IMR-90 (cell line): Measurements from ENCODE around the gene CUX1. TPM values are rescaled to one million over a fixed set of nuclear protein-coding genes. Genes with fewer than 3 reads are reported as not detected.

ENCODE experiments used
- ATAC-seq: fragments of 200-7000 bp; cut with Tn5 transposase; 2 replicates; pipeline ENCODE4 v1.9.1; 2020; ENCODE audit warnings: low read depth, mild to moderate bottlenecking, moderate library complexity
- BruUV-seq: library from RNA; stranded (reverse); fragments of 400-500 nt; replicated peaks from 2 replicates; lab custom pipeline; 2021; lab: Mats Ljungman, UMichigan
- CTCF ChIA-PET: fragments of 300-600 bp; formaldehyde crosslinking; extraction: SDS; loops from one replicate; lab custom pipeline; 2021; ENCODE audit warnings: antibody characterized with exemption; lab: Yijun Ruan, JAX
- POLR2A ChIA-PET: fragments of 300-600 bp; sonication (Branson Sonifier 250); formaldehyde crosslinking; loops from one replicate; lab custom pipeline; 2022; ENCODE audit warnings: antibody characterized with exemption; ENCODE audit not compliant: unreplicated experiment; lab: Charles Lee
- DNase-seq: peaks from one replicate; pipeline ENCODE4 v3.0.0; 2013
- H2AFZ ChIP-seq: replicated peaks from 2 replicates; pipeline ENCODE3; 2013; ENCODE audit warnings: low read length, mild to moderate bottlenecking; ENCODE audit not compliant: poor library complexity
- H2AK5ac ChIP-seq: 2 replicates; pipeline ENCODE4 v1.6.1; 2013; ENCODE audit warnings: low read depth, low read length, inconsistent platforms
- H2AK9ac ChIP-seq: replicated peaks from 2 replicates; pipeline ENCODE3; 2013; ENCODE audit warnings: mild to moderate bottlenecking, low read depth, low read length, moderate library complexity; ENCODE audit not compliant: poor library complexity
- H2BK120ac ChIP-seq: 2 replicates; pipeline ENCODE4 v1.6.1; 2013; ENCODE audit warnings: low read depth, low read length, inconsistent platforms
- H2BK15ac ChIP-seq: 3 replicates; pipeline ENCODE4 v1.6.1; 2013; ENCODE audit warnings: low read depth, low read length, inconsistent platforms
- H2BK20ac ChIP-seq: 2 replicates; pipeline ENCODE4 v1.6.1; 2013; ENCODE audit warnings: low read depth, mild to moderate bottlenecking, inconsistent platforms, low read length, moderate library complexity
- H2BK5ac ChIP-seq: 2 replicates; pipeline ENCODE4 v1.6.1; 2013; ENCODE audit warnings: mild to moderate bottlenecking, low read depth, low read length, inconsistent platforms; ENCODE audit not compliant: poor library complexity, severe bottlenecking
- H3K14ac ChIP-seq: replicated peaks from 2 replicates; pipeline ENCODE4 v1.6.1; 2013; ENCODE audit warnings: low read depth, low read length, inconsistent platforms
- H3K18ac ChIP-seq: 2 replicates; pipeline ENCODE4 v1.6.1; 2013; ENCODE audit warnings: low read depth, low read length, control low read depth
- H3K23ac ChIP-seq: 2 replicates; pipeline ENCODE4 v1.6.1; 2013; ENCODE audit warnings: low read depth, low read length, inconsistent platforms
- H3K27ac ChIP-seq: 2 replicates; pipeline ENCODE4 v1.5.1; 2013; ENCODE audit warnings: mild to moderate bottlenecking, control low read depth, low read length; ENCODE audit not compliant: insufficient read depth
- H3K27me3 ChIP-seq: 2 replicates; pipeline ENCODE4 v1.6.1; 2013; ENCODE audit warnings: low read length; ENCODE audit not compliant: control insufficient read depth, insufficient read depth
- H3K36me3 ChIP-seq: 2 replicates; pipeline ENCODE4 v1.6.1; 2013; ENCODE audit warnings: low read length, mixed read lengths; ENCODE audit not compliant: control insufficient read depth, insufficient read depth
- H3K4ac ChIP-seq: 2 replicates; pipeline ENCODE4 v1.6.1; 2013; ENCODE audit warnings: low read depth, low read length, inconsistent platforms
- H3K4me1 ChIP-seq: 2 replicates; pipeline ENCODE4 v1.6.1; 2013; ENCODE audit warnings: low read length, mixed read lengths; ENCODE audit not compliant: control insufficient read depth, insufficient read depth
- H3K4me2 ChIP-seq: 2 replicates; pipeline ENCODE4 v1.6.1; 2013; ENCODE audit warnings: low read depth, mild to moderate bottlenecking, control low read depth, low read length, moderate library complexity
- H3K4me3 ChIP-seq: 2 replicates; pipeline ENCODE4 v1.5.1; 2013; ENCODE audit warnings: low read depth, mild to moderate bottlenecking, control low read depth, low read length, moderate library complexity; ENCODE audit not compliant: insufficient read depth
- H3K56ac ChIP-seq: 2 replicates; pipeline ENCODE4 v1.6.1; 2013; ENCODE audit warnings: low read length, inconsistent platforms; ENCODE audit not compliant: insufficient read depth; ENCODE audit errors: extremely low read depth
- H3K79me1 ChIP-seq, 2 experiments: 2 replicates each; pipeline ENCODE4 v1.6.1; 2013; ENCODE audit warnings: low read length in 2 of 2, inconsistent platforms in 1 of 2, low read depth in 1 of 2
- H3K9ac ChIP-seq: 2 replicates; pipeline ENCODE4 v1.6.1; 2013; ENCODE audit warnings: low read depth, low read length, control low read depth
- H3K9me1 ChIP-seq: 2 replicates; pipeline ENCODE4 v1.6.1; 2013; ENCODE audit warnings: low read length, inconsistent platforms; ENCODE audit not compliant: insufficient read depth
- H3K9me3 ChIP-seq: 2 replicates; pipeline ENCODE4 v1.6.1; 2013; ENCODE audit warnings: low read length; ENCODE audit not compliant: control insufficient read depth, insufficient read depth
- H4K20me1 ChIP-seq: 2 replicates; pipeline ENCODE4 v1.6.1; 2013; ENCODE audit warnings: low read length, inconsistent platforms; ENCODE audit not compliant: insufficient read depth
- H4K5ac ChIP-seq: 2 replicates; pipeline ENCODE4 v1.6.1; 2013; ENCODE audit warnings: mild to moderate bottlenecking, low read depth, low read length, control low read depth
- H4K8ac ChIP-seq, 2 experiments: 2 replicates each; pipeline ENCODE4 v1.6.1; 2013; ENCODE audit warnings: low read depth in 2 of 2, low read length in 2 of 2, control low read depth in 1 of 2, inconsistent platforms in 1 of 2
- H4K91ac ChIP-seq: 2 replicates; pipeline ENCODE4 v1.6.1; 2013; ENCODE audit warnings: low read depth, low read length, inconsistent platforms; ENCODE audit not compliant: insufficient read depth
- MAZ ChIP-seq: IDR thresholded peaks from 2 replicates; pipeline ENCODE4 v1.6.1; 2012; ENCODE audit warnings: low read depth, mild to moderate bottlenecking, low read length, improper control_type of control experiment, moderate library complexity, borderline replicate concordance
- WGBS, 2 experiments: methylation state at CpG; one replicate each; pipeline versions ENCODE4 v1.1.5 to v1.1.7; 2013; ENCODE audit warnings: missing lambda C conversion rate in 2 of 2; ENCODE audit not compliant: insufficient read length in 1 of 2; ENCODE audit errors: extremely low coverage in 2 of 2; 5-methylcytosine and 5-hydroxymethylcytosine counted together
- dilution Hi-C: fragments of 300-500 bp; cut with HindIII; formaldehyde crosslinking; loops from one replicate; pipeline ENCODE4 v1.14.3; 2018; ENCODE audit warnings: low sequenced_read_pairs; ENCODE audit not compliant: unreplicated experiment
- in situ Hi-C: fragments of 300-500 bp; cut with MboI; formaldehyde crosslinking; loops from 3 replicates; pipeline ENCODE4 v1.14.3; 2019; ENCODE audit warnings: low sequenced_read_pairs, inconsistent platforms, mixed read lengths
- intact Hi-C: fragments of 100-400 bp; cut with micrococcal nuclease; formaldehyde crosslinking; loops from 2 replicates; pipeline ENCODE4 v1.10.0; 2022
- polyA plus RNA-seq, 3 experiments: library from polyadenylated mRNA; depleted of rRNA; stranded (reverse); fragments of >200 nt; gene quantifications; 2 replicates each; pipeline ENCODE4 v1.2.3, GENCODE V29; 2012; ENCODE audit warnings: low replicate concordance in 1 of 3
- total RNA-seq: library from RNA; depleted of rRNA; stranded (reverse); fragments of >200 nt; gene quantifications from 2 replicates; pipeline ENCODE4 v1.2.3, GENCODE V29; 2012

CUX1 gene
- total and polyA plus RNA-seq, 2 of the 4 experiments (the other 2 are of a cell fraction): 19.7 to 46.4 TPM

- no peak overlapping the region for H3K23ac ChIP-seq
- no peak overlapping the region for H4K5ac ChIP-seq
- TF ChIP-seq MAZ: no peak
- dilution Hi-C loops (no loop called here), in situ Hi-C loops (loop anchor here (5.0 to 25.0 kb wide), 2 partner anchors 728 to 908 kb away; partner anchors contain the start of gene COL26A1), intact Hi-C loops (no loop called here)
- H3K79me1 ChIP-seq: no peaks in the 10 kb centered on the region
- no peak overlapping the region for H3K56ac ChIP-seq
- H2BK120ac ChIP-seq: no peak overlapping the region
- H3K4me2 ChIP-seq: no peak overlapping the region
- no peak overlapping the region for H3K18ac ChIP-seq
- H4K91ac ChIP-seq: no peak overlapping the region
- no peaks in the 10 kb centered on the region for H3K36me3 ChIP-seq
- H3K14ac ChIP-seq: no peak overlapping the region
- H4K8ac ChIP-seq: no peak overlapping the region
- no peak for ATAC-seq
- H3K27ac ChIP-seq: no peak overlapping the region
- peaks cover 4% of the 10 kb centered on the region; the same call in 1 of the 2 replicates for H3K9me1 ChIP-seq
- ChIA-PET POLR2A (no interaction called here), CTCF (interaction anchor here (0.5 to 3.5 kb wide), 3 partner anchors 9 to 727 kb away, joined by 3 to 11 read pairs (median 6); no protein-coding TSS in a partner anchor)
- no peak overlapping the region for H2BK5ac ChIP-seq
- H2BK15ac ChIP-seq: no peak overlapping the region
- no peak overlapping the region for H2AK5ac ChIP-seq
- no peaks in the 10 kb centered on the region for H3K9me3 ChIP-seq
- peaks cover 6% of the 10 kb centered on the region; the same call in 1 of the 2 replicates for H4K20me1 ChIP-seq
- no peak overlapping the region for H2AFZ ChIP-seq
- H3K9ac ChIP-seq: no peak overlapping the region
- WGBS, 2 experiments: 63% methylated on average over 5 of the region's 13 CpGs; no CpG with 5 or more reads in 1 of the 2 experiments
- no peak overlapping the region for H2BK20ac ChIP-seq
- peaks cover 12% of the 10 kb centered on the region for H3K4me1 ChIP-seq
- BruUV-seq: no TSS peak
- no peak overlapping the region for H3K4me3 ChIP-seq
- no peaks in the 10 kb centered on the region for H3K27me3 ChIP-seq
- no peak overlapping the region for H3K4ac ChIP-seq
- no peak overlapping the region for H2AK9ac ChIP-seq
- DNase-seq: no peak
Observed at GRCh38 chr7:102270178-102270887, 452.9 kb downstream of the CUX1 start.
